Fibroblast of skin of right biceps (primary cell): ENCODE measurements around the gene FYB1.
"Not testable (repeated sequence)": the region's sequence is repeated elsewhere in the genome, so short reads cannot be mapped to it uniquely, and the experiment has no call there.

Experiments used
- DNase-seq: peaks from one replicate; pipeline ENCODE4 v3.0.0-alpha.2; 2013

FYB1 gene

GRCh38 chr5:39225405-39226099 is 6.2 kb upstream of the FYB1 start:
- no peak for DNase-seq

GRCh38 chr5:39224196-39224761 is 4.9 kb upstream of the FYB1 start:
- DNase-seq: peak; percentile 37

DNA sequence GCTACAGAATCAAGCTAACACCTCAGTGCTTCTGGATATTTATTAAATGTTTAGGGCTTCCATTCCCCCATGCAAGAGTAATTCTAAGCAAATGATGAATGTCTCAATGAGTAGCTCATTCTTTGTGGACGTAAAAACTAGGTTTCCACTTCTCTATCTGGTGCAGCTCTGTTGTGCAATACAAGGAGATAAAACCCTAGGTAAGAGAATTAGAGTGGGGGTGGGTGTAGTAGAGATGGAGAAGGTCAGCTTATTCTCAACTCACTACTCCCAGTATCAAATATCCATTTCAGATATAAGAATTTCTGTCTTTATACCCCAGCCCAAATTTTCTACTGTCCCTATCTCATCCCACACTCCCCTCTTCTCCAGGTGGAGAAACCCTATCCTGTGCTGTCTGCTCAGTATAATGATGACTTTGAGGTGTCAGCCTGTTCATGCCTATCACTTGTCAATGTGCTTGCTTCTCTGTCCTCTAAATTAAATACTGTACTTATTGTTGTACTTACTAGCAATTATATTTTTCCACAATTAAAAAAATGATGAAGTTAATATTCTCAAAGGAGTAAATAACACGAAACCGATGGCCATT is 4.3 kb upstream of the FYB1 start:
- no peak for DNase-seq

DNA sequence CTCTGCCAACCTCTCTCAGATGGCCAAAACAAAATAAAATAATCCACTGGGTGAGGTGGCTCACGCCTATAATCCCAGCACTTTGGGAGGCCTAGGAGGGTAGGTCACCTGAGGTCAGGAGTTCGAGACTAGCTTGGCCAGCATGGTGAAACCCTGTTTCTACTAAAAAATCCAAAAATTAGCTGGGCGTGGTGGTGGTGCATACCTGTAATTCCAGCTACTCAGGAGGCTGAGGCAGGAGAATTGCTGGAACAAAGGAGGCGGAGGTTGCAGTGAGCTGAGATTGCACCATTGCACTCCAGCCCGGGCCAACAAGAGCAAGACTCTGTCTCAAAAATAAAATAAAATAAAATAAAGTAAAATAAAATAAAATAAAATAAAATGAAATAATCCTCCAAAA is 2.3 kb upstream of the FYB1 start:
- DNase-seq: not testable (repeated sequence)

DNA sequence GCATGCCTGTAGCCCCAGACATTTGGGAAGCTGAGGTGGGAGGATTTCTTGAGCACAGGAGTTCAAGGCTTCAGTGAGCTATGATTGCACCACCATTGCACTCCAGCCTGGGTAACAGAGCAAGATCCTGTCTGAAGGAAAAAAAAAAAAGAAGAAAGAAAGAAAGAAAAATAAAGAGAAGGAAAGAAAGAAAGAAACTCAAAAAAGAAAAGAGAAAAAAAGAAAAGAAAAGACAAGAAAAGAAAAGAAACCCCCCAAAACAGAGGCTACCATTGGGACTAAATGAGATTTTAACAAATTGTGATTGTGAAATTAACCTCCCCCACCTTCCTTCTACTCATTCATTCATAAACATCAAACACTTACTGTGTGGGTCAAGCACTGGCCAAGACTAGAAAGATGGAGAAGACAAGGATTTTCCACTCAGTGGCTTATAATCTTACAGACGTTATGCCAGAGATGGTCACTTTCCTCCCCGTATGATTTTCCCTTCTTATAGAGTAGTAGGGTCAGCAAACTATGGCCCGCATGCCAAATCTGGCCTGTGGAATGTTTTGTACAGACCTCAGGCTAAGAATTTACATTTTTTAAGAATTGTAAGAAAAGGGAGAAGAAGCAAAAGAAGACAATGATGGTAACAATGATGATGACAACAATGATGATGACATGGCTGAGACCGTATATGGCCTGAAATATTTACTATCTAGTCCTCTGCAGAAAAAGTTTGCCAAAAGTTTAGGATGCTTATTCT is 1.1 kb upstream of the FYB1 start:
- DNase-seq: no peak

DNA sequence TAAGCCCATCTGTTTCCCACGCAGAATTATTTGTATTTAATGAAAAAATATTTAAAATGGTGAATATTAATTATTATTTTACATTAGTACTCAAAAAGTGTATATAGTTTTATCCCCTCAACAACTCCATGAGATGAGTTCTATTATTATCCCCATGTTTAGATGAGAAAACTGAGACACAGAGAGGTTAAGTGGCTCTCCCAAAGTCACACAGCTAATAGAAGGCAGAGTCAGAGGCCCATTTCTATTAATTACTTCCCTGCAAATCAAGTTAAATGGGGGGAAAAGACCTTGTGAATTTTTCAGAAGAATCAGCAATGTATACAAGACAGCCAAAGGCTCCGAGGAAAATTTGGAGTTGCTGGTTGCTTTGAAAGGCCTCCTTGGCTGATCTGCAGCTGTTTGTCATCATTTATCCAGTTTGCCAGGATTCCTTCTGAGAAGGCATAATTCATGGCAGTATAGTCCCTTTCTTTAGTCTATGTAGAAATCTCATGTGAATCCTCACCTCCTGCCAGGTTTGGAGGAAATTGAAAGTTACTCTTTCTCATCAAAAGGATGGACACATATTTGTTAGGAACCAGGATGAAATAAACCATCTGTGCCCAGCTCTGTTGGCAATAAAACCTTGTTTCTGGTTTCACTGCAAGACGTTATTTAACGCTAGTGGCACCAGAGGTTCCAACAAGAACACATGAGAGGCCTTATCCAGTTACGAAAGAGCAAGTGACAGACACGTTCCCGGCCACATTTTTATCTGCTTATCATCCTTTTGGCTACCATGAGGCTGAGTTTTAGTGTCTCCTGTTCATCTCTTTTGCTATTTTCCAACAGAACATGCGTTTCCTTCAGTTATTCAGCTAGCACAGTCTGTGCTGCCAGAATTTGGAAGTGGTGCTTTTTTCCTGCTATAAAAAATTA is 621 bp downstream of the FYB1 start:
- DNase-seq: no peak

DNA sequence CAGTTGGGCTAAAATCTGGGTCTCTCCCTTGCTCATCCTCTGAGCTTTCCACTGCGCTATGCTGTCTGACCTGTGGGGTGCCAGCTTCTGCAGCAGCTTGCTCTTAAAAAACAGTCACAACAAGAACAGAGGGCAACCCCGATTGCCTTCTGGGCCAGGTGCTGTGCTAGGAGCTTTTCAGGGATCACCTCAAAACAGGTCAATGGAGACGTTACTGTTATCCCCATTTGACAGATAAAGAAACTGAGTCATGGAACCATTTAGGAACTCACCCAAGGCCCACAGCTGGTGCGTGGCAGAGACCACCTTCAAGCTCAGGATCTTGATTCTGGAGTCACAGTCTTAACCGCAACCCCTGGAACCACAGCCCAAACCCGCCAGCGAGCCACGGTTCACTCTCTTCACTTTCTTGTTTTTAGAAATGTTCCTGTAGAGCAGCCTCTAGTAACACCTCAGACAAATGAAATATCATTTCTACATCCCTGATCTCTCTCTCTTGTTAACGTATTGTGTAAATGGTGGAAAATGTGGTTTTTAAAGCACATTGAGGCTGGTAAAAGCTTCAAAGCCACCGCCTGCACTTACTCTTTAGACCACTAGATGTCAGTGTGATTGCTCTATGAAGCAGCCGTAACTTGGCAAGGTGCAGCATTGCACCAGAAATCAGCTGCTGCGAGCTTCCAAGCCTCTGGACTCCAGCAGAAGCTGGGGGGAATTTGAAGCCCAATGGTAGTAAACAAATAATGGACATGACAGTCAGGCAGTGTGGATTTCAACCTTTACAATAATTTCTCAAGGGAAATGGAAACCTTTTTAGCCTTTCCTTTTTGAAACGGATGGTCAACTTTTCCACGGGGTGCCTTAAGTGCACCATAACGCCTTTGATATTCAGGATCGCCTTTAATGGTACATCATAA is 1.7 kb downstream of the FYB1 start:
- peak; percentile 70 for DNase-seq

DNA sequence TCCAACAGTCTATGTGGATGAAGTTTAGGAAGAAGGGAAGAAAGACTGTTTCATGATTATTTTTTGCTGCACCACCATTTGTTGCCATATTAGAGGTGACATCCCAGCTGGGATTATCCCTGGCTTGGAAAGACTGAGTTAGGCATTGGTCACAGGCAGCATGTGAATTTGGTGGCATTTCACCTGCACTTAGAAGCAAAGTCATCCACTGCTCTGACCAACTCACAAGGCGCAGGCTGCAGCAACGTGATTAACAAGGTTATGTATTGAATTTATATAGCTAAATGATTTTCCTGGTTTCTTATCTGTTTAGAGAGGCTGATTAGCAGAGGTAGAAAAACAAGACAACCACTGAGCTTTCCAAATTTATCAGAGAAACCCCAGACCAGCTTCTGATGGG is 2.7 kb downstream of the FYB1 start:
- DNase-seq: no peak

GRCh38 chr5:39215857-39216256 is 3.5 kb downstream of the FYB1 start:
- DNase-seq: no peak

GRCh38 chr5:39214912-39215709 is 4.3 kb downstream of the FYB1 start:
- DNase-seq: no peak

- no peak for DNase-seq
Observed at GRCh38 chr5:39213447-39214207, 5.7 kb downstream of the FYB1 start.

DNA sequence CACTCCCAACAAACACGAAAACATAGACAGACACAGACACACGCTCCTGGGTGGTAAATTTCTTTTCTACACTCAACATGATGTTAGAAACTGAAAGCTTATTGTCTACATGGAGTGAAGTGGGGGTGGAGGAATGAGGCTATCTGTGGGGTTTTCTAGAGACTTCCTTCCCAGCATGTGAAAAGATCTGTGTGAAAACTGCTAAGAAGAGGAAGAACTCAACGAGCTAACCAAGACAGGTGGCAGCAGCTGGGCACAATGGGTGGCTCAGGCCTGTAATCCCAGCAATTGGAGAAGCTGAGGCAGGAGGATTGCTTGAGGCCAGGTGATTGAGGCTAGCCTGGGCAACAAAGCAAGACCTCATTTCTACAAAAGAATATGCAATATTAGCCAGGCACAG is 7.6 kb downstream of the FYB1 start:
- DNase-seq: no peak

DNA sequence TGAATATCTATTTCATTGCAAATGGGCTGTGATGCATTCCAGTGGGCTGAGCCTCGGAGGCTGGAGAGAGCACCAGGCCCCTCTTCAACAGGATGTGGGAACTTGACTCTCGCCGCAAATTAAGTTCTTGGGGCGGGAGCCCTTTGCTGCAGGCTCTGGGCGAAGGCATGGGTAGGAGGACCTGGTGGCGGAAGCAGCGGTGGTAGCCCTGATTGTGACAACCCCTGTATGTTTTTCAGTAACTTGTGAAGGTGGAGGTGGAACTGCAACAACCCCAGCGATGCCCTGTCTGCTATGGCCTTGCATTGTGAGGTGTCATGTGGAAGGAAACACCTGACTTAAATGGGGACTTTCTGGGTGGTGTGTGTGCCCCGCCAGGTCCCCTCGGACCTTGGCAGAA is 9.4 kb downstream of the FYB1 start:
- DNase-seq: peak; percentile 7

- no peak for DNase-seq
Observed at GRCh38 chr5:39208471-39208870, 10.9 kb downstream of the FYB1 start.

GRCh38 chr5:39207345-39208045 is 11.9 kb downstream of the FYB1 start:
- no peak for DNase-seq

GRCh38 chr5:39206630-39207321 is 12.6 kb downstream of the FYB1 start:
- no peak for DNase-seq

- no peak for DNase-seq
Observed at GRCh38 chr5:39205550-39205949, 13.8 kb downstream of the FYB1 start.

DNA sequence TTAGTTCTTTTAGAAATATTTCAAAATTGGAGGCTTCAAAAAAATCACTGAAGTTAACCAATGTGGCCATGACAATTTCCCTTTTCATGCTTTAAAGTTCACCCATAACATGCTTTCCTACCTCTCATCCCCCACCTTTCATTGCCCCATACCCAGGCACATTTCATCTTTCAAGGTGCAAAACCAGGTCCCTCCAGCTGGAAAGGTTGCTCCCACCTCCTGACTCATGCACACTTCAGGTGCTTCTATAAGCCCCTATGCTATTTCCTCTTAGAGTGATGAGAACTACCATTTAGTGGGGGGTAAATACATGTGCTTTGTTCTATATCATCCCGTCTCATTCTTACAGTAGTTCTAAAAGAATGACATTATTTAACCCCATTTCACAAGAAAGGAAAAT is 15.4 kb downstream of the FYB1 start:
- DNase-seq: no peak
